ENCODE data around the gene PAPPA.

DNA sequence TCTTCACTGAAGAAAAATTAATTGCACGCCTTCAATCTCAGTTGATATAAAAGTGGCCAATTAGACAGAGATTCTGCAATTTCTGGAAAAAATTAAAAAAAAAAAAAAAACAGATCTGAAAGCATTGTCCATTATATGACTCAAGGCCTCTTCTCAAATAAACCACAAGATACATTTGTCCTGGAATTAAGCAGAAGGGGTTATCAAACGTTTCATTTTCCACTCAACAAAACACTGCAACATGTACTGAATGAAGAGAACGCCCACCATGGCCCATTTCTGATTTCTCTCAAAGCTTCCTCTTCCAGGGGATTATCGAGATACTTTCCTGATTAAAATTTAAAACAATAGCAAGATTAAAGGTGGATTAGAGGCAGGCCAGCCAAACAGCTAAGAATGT lies 5.8 kb upstream of the PAPPA start:
- TF ChIP-seq, protein P1, sequence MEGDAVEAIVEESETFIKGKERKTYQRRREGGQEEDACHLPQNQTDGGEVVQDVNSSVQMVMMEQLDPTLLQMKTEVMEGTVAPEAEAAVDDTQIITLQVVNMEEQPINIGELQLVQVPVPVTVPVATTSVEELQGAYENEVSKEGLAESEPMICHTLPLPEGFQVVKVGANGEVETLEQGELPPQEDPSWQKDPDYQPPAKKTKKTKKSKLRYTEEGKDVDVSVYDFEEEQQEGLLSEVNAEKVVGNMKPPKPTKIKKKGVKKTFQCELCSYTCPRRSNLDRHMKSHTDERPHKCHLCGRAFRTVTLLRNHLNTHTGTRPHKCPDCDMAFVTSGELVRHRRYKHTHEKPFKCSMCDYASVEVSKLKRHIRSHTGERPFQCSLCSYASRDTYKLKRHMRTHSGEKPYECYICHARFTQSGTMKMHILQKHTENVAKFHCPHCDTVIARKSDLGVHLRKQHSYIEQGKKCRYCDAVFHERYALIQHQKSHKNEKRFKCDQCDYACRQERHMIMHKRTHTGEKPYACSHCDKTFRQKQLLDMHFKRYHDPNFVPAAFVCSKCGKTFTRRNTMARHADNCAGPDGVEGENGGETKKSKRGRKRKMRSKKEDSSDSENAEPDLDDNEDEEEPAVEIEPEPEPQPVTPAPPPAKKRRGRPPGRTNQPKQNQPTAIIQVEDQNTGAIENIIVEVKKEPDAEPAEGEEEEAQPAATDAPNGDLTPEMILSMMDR (IDR thresholded peaks at IDR 0.05; ENCODE audit: insufficient read depth, low read depth, low read length), result no peak
- TF ChIP-seq EZH2 (IDR thresholded peaks at IDR 0.05; ENCODE audit: insufficient read depth, low read length), result no peak
